ENCODE measurements around the gene KANSL3. TPM values are rescaled to one million over a fixed set of nuclear protein-coding genes. Genes with fewer than 3 reads are reported as not detected.
"Not testable (repeated sequence)": the region's sequence is repeated elsewhere in the genome, so short reads cannot be mapped to it uniquely, and the experiment has no call there.

The KANSL3 gene
- total RNA-seq, 1 donor from 2014 or later: 22.0 TPM

- FAIRE-seq (no peak), DNase-seq (ENCODE audit: low spot score in 2 of 2) (no peak)
These were observed 73.5 kb downstream of the KANSL3 start for GRCh38 chr2:96564563-96564962.

- FAIRE-seq (no peak), DNase-seq (ENCODE audit: low spot score in 2 of 2) (no peak)
These were observed 74.1 kb downstream of the KANSL3 start for GRCh38 chr2:96564026-96564425.

GRCh38 chr2:96558485-96558884, 79.6 kb downstream of the KANSL3 start:
- DNase-seq (ENCODE audit: low spot score in 2 of 2) (no peak), FAIRE-seq (no peak)

- FAIRE-seq: no peak
- DNase-seq (ENCODE audit: low spot score in 2 of 2): no peak
These were observed 80.1 kb downstream of the KANSL3 start for GRCh38 chr2:96558061-96558460.

- not testable (repeated sequence) for FAIRE-seq; DNase-seq (ENCODE audit: low spot score in 2 of 2)
These were observed 80.7 kb downstream of the KANSL3 start for GRCh38 chr2:96557421-96557820.

GRCh38 chr2:96556441-96557330, 81.4 kb downstream of the KANSL3 start:
- FAIRE-seq (no peak), DNase-seq (ENCODE audit: low spot score in 2 of 2) (no peak)

- FAIRE-seq (no peak), DNase-seq (ENCODE audit: low spot score in 2 of 2) (no peak)
These were observed 82.9 kb downstream of the KANSL3 start for GRCh38 chr2:96555146-96555610.

GRCh38 chr2:96554293-96555145, 83.6 kb downstream of the KANSL3 start:
- DNase-seq (ENCODE audit: low spot score in 2 of 2): peak; percentile 68 to 86

GRCh38 chr2:96553957-96554292, 84.2 kb downstream of the KANSL3 start:
- DNase-seq (ENCODE audit: low spot score in 2 of 2); FAIRE-seq: not testable (repeated sequence)

More at GRCh38 chr2:96554293-96555145, 83.6 kb downstream of the KANSL3 start:
- FAIRE-seq: no peak

GRCh38 chr2:96553176-96553956, 84.7 kb downstream of the KANSL3 start:
- DNase-seq (ENCODE audit: low spot score in 2 of 2) (no peak), FAIRE-seq (no peak)

- FAIRE-seq (no peak), DNase-seq (ENCODE audit: low spot score in 2 of 2) (no peak)
These were observed 85.6 kb downstream of the KANSL3 start for GRCh38 chr2:96552315-96553175.

GRCh38 chr2:96551605-96552314, 86.4 kb downstream of the KANSL3 start:
- no peak for DNase-seq (ENCODE audit: low spot score in 2 of 2)
- FAIRE-seq: no peak

GRCh38 chr2:96550787-96551604, 87.1 kb downstream of the KANSL3 start:
- DNase-seq (ENCODE audit: low spot score in 2 of 2) (no peak), FAIRE-seq (no peak)

- DNase-seq (ENCODE audit: low spot score in 2 of 2) (no peak), FAIRE-seq (no peak)
These were observed 87.9 kb downstream of the KANSL3 start for GRCh38 chr2:96549967-96550786.

- no peak for FAIRE-seq
- no peak for DNase-seq (ENCODE audit: low spot score in 2 of 2)
These were observed 88.7 kb downstream of the KANSL3 start for GRCh38 chr2:96549466-96549785.

GRCh38 chr2:96548558-96549465, 89.3 kb downstream of the KANSL3 start:
- DNase-seq (ENCODE audit: low spot score in 2 of 2): no peak
- FAIRE-seq: no peak

All from frontal cortex (tissue), 4 donors.